Liver (tissue), 9 donors: ENCODE data around the gene RSU1. TPM values are rescaled to one million over a fixed set of nuclear protein-coding genes. Genes with fewer than 3 reads are reported as not detected.

Experiments
- DNase-seq: peaks from one replicate; pipeline ENCODE4 v3.0.0-alpha.2; 2017; ENCODE audit warnings: low spot score
- H3K27ac ChIP-seq, 2 donors: one replicate each; pipeline ENCODE4 v1.7.0; 2013; ENCODE audit warnings: inconsistent platforms in 2 of 2, low read length in 2 of 2, control low read depth in 1 of 2, low read depth in 1 of 2, mild to moderate bottlenecking in 1 of 2
- H3K27me3 ChIP-seq, 4 donors: one replicate each; pipeline versions ENCODE4 v1.6.1 to v1.7.0; 2013; ENCODE audit warnings: low read length in 3 of 4, inconsistent platforms in 1 of 4, mild to moderate bottlenecking in 1 of 4, moderate library complexity in 1 of 4; ENCODE audit not compliant: control insufficient read depth in 4 of 4, insufficient read depth in 4 of 4
- H3K36me3 ChIP-seq, 4 donors: one replicate each; pipeline versions ENCODE4 v1.6.1 to v1.7.0; 2013; ENCODE audit warnings: low read length in 3 of 4, mild to moderate bottlenecking in 3 of 4, low read depth in 1 of 4, moderate library complexity in 1 of 4; ENCODE audit not compliant: control insufficient read depth in 4 of 4, insufficient read depth in 3 of 4
- H3K4me1 ChIP-seq, 4 donors: one replicate each; pipeline versions ENCODE4 v1.6.1 to v1.7.0; 2013; ENCODE audit warnings: low read length in 3 of 4, mild to moderate bottlenecking in 3 of 4, moderate library complexity in 1 of 4; ENCODE audit not compliant: control insufficient read depth in 4 of 4, insufficient read depth in 4 of 4
- H3K4me3 ChIP-seq, 3 donors: one replicate each; pipeline versions ENCODE4 v1.6.1 to v1.7.0; 2013; ENCODE audit warnings: low read length in 3 of 3, control low read depth in 1 of 3, low read depth in 1 of 3, mild to moderate bottlenecking in 1 of 3
- H3K9ac ChIP-seq, 2 donors: one replicate each; pipeline ENCODE4 v1.7.0; 2013; ENCODE audit warnings: low read length in 2 of 2, mild to moderate bottlenecking in 2 of 2, moderate library complexity in 2 of 2, control low read depth in 1 of 2, low read depth in 1 of 2
- H3K9me3 ChIP-seq, 4 donors: one replicate each; pipeline versions ENCODE4 v1.6.1 to v1.7.0; 2013; ENCODE audit warnings: low read length in 3 of 4; ENCODE audit not compliant: control insufficient read depth in 4 of 4
- ATF3 ChIP-seq: IDR thresholded peaks from 2 replicates; pipeline ENCODE4 v1.6.1; 2016; ENCODE audit warnings: antibody characterized with exemption
- CTCF ChIP-seq: fragments of 150-350 bp; IDR thresholded peaks from 2 replicates; pipeline ENCODE4 v1.5.1; 2017; ENCODE audit warnings: improper control_type of control experiment, low read depth, low read length; ENCODE audit not compliant: missing input control
- EGR1 ChIP-seq, 2 donors: IDR thresholded peaks; 2 replicates each; pipeline ENCODE4 v1.6.1; 2016 to 2018; ENCODE audit warnings: antibody characterized with exemption in 2 of 2, low read depth in 2 of 2
- FOXA1 ChIP-seq: IDR thresholded peaks from 2 replicates; pipeline ENCODE4 v1.6.1; 2016; ENCODE audit warnings: antibody characterized with exemption
- FOXA2 ChIP-seq: IDR thresholded peaks from 2 replicates; pipeline ENCODE4 v1.6.1; 2016; ENCODE audit warnings: antibody characterized with exemption
- HNF4G ChIP-seq: IDR thresholded peaks from 2 replicates; pipeline ENCODE4 v1.6.1; 2016; ENCODE audit warnings: antibody characterized with exemption
- MAX ChIP-seq: IDR thresholded peaks from 2 replicates; pipeline ENCODE4 v1.6.1; 2016; ENCODE audit warnings: antibody characterized with exemption
- NR2F2 ChIP-seq: IDR thresholded peaks from 2 replicates; pipeline ENCODE4 v1.6.1; 2016; ENCODE audit warnings: antibody characterized with exemption
- REST ChIP-seq: IDR thresholded peaks from 2 replicates; pipeline ENCODE4 v1.6.1; 2016; ENCODE audit warnings: antibody characterized with exemption, mild to moderate bottlenecking
- SP1 ChIP-seq: IDR thresholded peaks from 2 replicates; pipeline ENCODE4 v1.6.1; 2018; ENCODE audit warnings: antibody characterized with exemption, mild to moderate bottlenecking
- ZBTB33 ChIP-seq: IDR thresholded peaks from 2 replicates; pipeline ENCODE4 v1.6.1; 2016; ENCODE audit warnings: antibody characterized with exemption
- WGBS: extraction: QIAGEN DNeasy Blood & Tissue Kit; methylation state at CpG from one replicate; pipeline ENCODE4 v1.1.7; 2013; 5-methylcytosine and 5-hydroxymethylcytosine counted together
- polyA plus RNA-seq, 2 donors: library from polyadenylated mRNA; stranded (reverse) in 1 of 2; unstranded in 1 of 2; fragments of 200-250 nt in 1 of 2; fragments of >200 nt in 1 of 2; fragmentation: Nextera tagmentation in 1 of 2; extraction: Ambion mirVana in 1 of 2; gene quantifications; one replicate each; pipeline versions ENCODE4 v1.2.1 to v1.2.3, GENCODE V29; 2013 to 2015
- total RNA-seq, 2 donors: library from RNA; depleted of rRNA; stranded (reverse); fragments of >200 nt; gene quantifications; one replicate each; pipeline ENCODE4 v1.2.3, GENCODE V29; 2014
- donor health status: healthy.
- donor health status: healthy.
- donor health status: healthy.
- donor health status: healthy.
- donor health status: healthy.

RSU1 gene
- total and polyA plus RNA-seq, 4 donors, result 19.2 to 38.2 (median 28.0) TPM

GRCh38 chr10:16748749-16749148, 68.5 kb downstream of the RSU1 start (continued):
- no peak for TF ChIP-seq REST
- TF ChIP-seq ZBTB33, result no peak

GRCh38 chr10:16746856-16747255, 70.4 kb downstream of the RSU1 start:
- Histone ChIP-seq H3K9ac (no peak overlapping the region), H3K36me3 (peaks cover 4 to 14% (median 11%) of the 10 kb centered on the region in 4 donors), H3K27ac (no peak overlapping the region), H3K4me3 (no peak overlapping the region), H3K4me1 (no peaks in the 10 kb centered on the region), H3K27me3 (no peaks in the 10 kb centered on the region), H3K9me3 (no peaks in the 10 kb centered on the region)
- TF ChIP-seq MAX, result no peak
- TF ChIP-seq ZBTB33, result no peak
- no peak for TF ChIP-seq NR2F2
- TF ChIP-seq HNF4G, result no peak
- no peak for TF ChIP-seq FOXA1
- TF ChIP-seq ATF3, result no peak
- no peak for TF ChIP-seq SP1
- no peak for TF ChIP-seq CTCF
- no peak for TF ChIP-seq FOXA2
- TF ChIP-seq EGR1 (IDR thresholded peaks at IDR 0.05; ENCODE audit: low read depth in 2 of 2), result no peak
- no peak for TF ChIP-seq REST
- DNase-seq, result no peak
- WGBS, result 94% methylated on average over 6 of the region's 6 CpGs
